H1 (cell line): ENCODE data around the gene RGS11. TPM values are rescaled to one million over a fixed set of nuclear protein-coding genes. Genes with fewer than 3 reads are reported as not detected.

Source experiments
- CTCF ChIA-PET: fragments of 300-600 bp; sonication (Branson Sonifier 250); formaldehyde crosslinking; loops from one replicate; lab custom pipeline; 2021; ENCODE audit not compliant: partially characterized antibody; lab: Charles Lee
- POLR2A ChIA-PET: fragments of 300-600 bp; sonication (Branson Sonifier 250); formaldehyde crosslinking; loops from one replicate; lab custom pipeline; 2021; ENCODE audit warnings: inconsistent platforms; ENCODE audit not compliant: partially characterized antibody; lab: Charles Lee
- DNase-seq, 2 experiments: peaks; one replicate each; pipeline versions ENCODE4 v3.0.0 to v3.0.0-alpha.2; 2010 to 2022; ENCODE audit warnings: low spot score in 2 of 2, low read depth in 1 of 2, mixed read lengths in 1 of 2
- FAIRE-seq: peaks from 2 replicates; lab custom pipeline; 2011; peaks lifted over from hg19 to GRCh38; lab: Jason Lieb, UNC
- H2AFZ ChIP-seq: 2 replicates; pipeline ENCODE4 v1.8.1; 2012; ENCODE audit warnings: low read length, inconsistent platforms
- H2AK5ac ChIP-seq: 2 replicates; pipeline ENCODE4 v1.6.1; 2013; ENCODE audit warnings: low read depth, low read length
- H2BK120ac ChIP-seq: replicated peaks from 2 replicates; pipeline ENCODE3; 2013; ENCODE audit warnings: low read depth, low read length, inconsistent platforms
- H2BK12ac ChIP-seq: 2 replicates; pipeline ENCODE4 v1.6.1; 2013; ENCODE audit warnings: low read depth, low read length
- H2BK15ac ChIP-seq: 2 replicates; pipeline ENCODE4 v1.6.1; 2013; ENCODE audit warnings: low read length
- H2BK20ac ChIP-seq: 2 replicates; pipeline ENCODE4 v1.6.1; 2013; ENCODE audit warnings: low read length
- H2BK5ac ChIP-seq: 2 replicates; pipeline ENCODE4 v1.6.1; 2013; ENCODE audit warnings: low read depth, low read length
- H3K14ac ChIP-seq: 2 replicates; pipeline ENCODE4 v1.6.1; 2013; ENCODE audit warnings: inconsistent platforms; ENCODE audit not compliant: insufficient read length
- H3K18ac ChIP-seq: 2 replicates; pipeline ENCODE4 v1.6.1; 2013; ENCODE audit warnings: low read length; ENCODE audit errors: extremely low read depth
- H3K23ac ChIP-seq: 2 replicates; pipeline ENCODE4 v1.6.1; 2013; ENCODE audit warnings: inconsistent platforms; ENCODE audit not compliant: insufficient read length
- H3K23me2 ChIP-seq: 2 replicates; pipeline ENCODE4 v1.6.1; 2013; ENCODE audit warnings: low read depth, low read length
- H3K27ac ChIP-seq: 2 replicates; pipeline ENCODE4 v1.6.1; 2011; ENCODE audit warnings: low read depth, low read length, inconsistent platforms
- H3K27me3 ChIP-seq, 4 experiments: replicated peaks in 1 of 4; 1 replicate in 1 of 4; 2 replicates in 3 of 4; pipeline versions ENCODE4 v1.6.1 to v1.8.1; 2011 to 2013; ENCODE audit warnings: low read length in 3 of 4, mild to moderate bottlenecking in 3 of 4, inconsistent platforms in 2 of 4, mixed read lengths in 2 of 4, moderate library complexity in 1 of 4; ENCODE audit not compliant: control insufficient read depth in 3 of 4, insufficient read depth in 3 of 4; ENCODE audit errors: extremely low read depth in 1 of 4
- H3K36me3 ChIP-seq, 4 experiments: 2 replicates each; pipeline versions ENCODE4 v1.6.1 to v1.8.1; 2011 to 2013; ENCODE audit warnings: mild to moderate bottlenecking in 4 of 4, low read length in 3 of 4, moderate library complexity in 2 of 4, control low read depth in 1 of 4, inconsistent platforms in 1 of 4; ENCODE audit not compliant: insufficient read depth in 4 of 4, control insufficient read depth in 2 of 4
- H3K4ac ChIP-seq: replicated peaks from 2 replicates; pipeline ENCODE3; 2013; ENCODE audit warnings: low read length, low read depth, mixed read lengths, inconsistent platforms; ENCODE audit not compliant: insufficient read length
- H3K4me1 ChIP-seq, 4 experiments: replicated peaks in 1 of 4; 1 replicate in 1 of 4; 2 replicates in 3 of 4; pipeline versions ENCODE4 v1.6.1 to v1.8.1; 2011 to 2013; ENCODE audit warnings: low read length in 3 of 4, inconsistent platforms in 2 of 4, mixed read lengths in 1 of 4; ENCODE audit not compliant: insufficient read depth in 4 of 4, control insufficient read depth in 3 of 4
- H3K4me2 ChIP-seq, 2 experiments: 2 replicates each; pipeline versions ENCODE4 v1.6.1 to v1.8.1; 2011 to 2013; ENCODE audit warnings: low read depth in 2 of 2, low read length in 2 of 2, control low read depth in 1 of 2, inconsistent platforms in 1 of 2, mild to moderate bottlenecking in 1 of 2; ENCODE audit not compliant: insufficient read depth in 1 of 2
- H3K4me3 ChIP-seq, 4 experiments: fragments of 200-600, 300-600 bp in 1 of 4; sonication (generic), shearing (Covaris generic), sonication (Bioruptor Twin) in 1 of 4; 2 replicates each; pipeline versions ENCODE4 v1.5.1 to v1.8.1; 2011 to 2016; ENCODE audit warnings: low read length in 4 of 4, low read depth in 3 of 4, control low read depth in 2 of 4, inconsistent platforms in 2 of 4, mild to moderate bottlenecking in 2 of 4, mixed read lengths in 1 of 4, moderate library complexity in 1 of 4; ENCODE audit not compliant: insufficient read depth in 2 of 4; ENCODE audit errors: extremely low read depth in 1 of 4
- H3K56ac ChIP-seq: replicated peaks from 2 replicates; pipeline ENCODE3; 2013; ENCODE audit warnings: low read depth, mild to moderate bottlenecking, mixed read lengths, low read length, inconsistent platforms; ENCODE audit not compliant: insufficient read length
- H3K79me1 ChIP-seq: 2 replicates; pipeline ENCODE4 v1.6.1; 2013; ENCODE audit warnings: low read depth, low read length, control low read depth
- H3K79me2 ChIP-seq, 2 experiments: 2 replicates each; pipeline versions ENCODE4 v1.6.1 to v1.8.1; 2012 to 2013; ENCODE audit warnings: low read length in 2 of 2, mild to moderate bottlenecking in 2 of 2, inconsistent platforms in 1 of 2; ENCODE audit not compliant: insufficient read depth in 2 of 2, control insufficient read depth in 1 of 2
- H3K9ac ChIP-seq, 4 experiments: replicated peaks in 1 of 4; 1 replicate in 1 of 4; 2 replicates in 3 of 4; pipeline versions ENCODE4 v1.6.1 to v1.8.1; 2011 to 2013; ENCODE audit warnings: low read depth in 3 of 4, low read length in 3 of 4, control low read depth in 2 of 4, mild to moderate bottlenecking in 2 of 4, moderate library complexity in 2 of 4, inconsistent platforms in 1 of 4; ENCODE audit errors: extremely low read depth in 1 of 4
- H3K9me3 ChIP-seq, 2 experiments: 2 replicates each; pipeline versions ENCODE4 v1.6.1 to v1.8.1; 2012 to 2013; ENCODE audit warnings: mild to moderate bottlenecking in 2 of 2, moderate library complexity in 2 of 2, control low read depth in 1 of 2, inconsistent platforms in 1 of 2, low read depth in 1 of 2, low read length in 1 of 2, mixed read lengths in 1 of 2; ENCODE audit not compliant: insufficient read depth in 2 of 2
- H4K20me1 ChIP-seq, 2 experiments: replicated peaks in 1 of 2; 2 replicates each; pipeline versions ENCODE3 to v1.8.1; 2011 to 2013; ENCODE audit warnings: inconsistent platforms in 2 of 2, low read length in 2 of 2, mild to moderate bottlenecking in 1 of 2; ENCODE audit not compliant: insufficient read depth in 2 of 2, control insufficient read depth in 1 of 2
- H4K5ac ChIP-seq: 2 replicates; pipeline ENCODE4 v1.6.1; 2013; ENCODE audit warnings: low read length, low read depth, mixed read lengths, inconsistent platforms; ENCODE audit not compliant: insufficient read length
- H4K8ac ChIP-seq: 2 replicates; pipeline ENCODE4 v1.8.0; 2013; ENCODE audit warnings: mild to moderate bottlenecking, moderate library complexity, low read length, inconsistent platforms; ENCODE audit not compliant: insufficient read depth; ENCODE audit errors: extremely low read depth
- H4K91ac ChIP-seq: replicated peaks from 2 replicates; pipeline ENCODE3; 2013; ENCODE audit warnings: low read length, mixed read lengths, inconsistent platforms; ENCODE audit not compliant: insufficient read length
- BRCA1 ChIP-seq: IDR thresholded peaks from 2 replicates; pipeline ENCODE4 v1.6.1; 2012; ENCODE audit warnings: low read depth, low read length, improper control_type of control experiment
- CTCF ChIP-seq, 3 experiments: IDR thresholded peaks; 1 replicate in 2 of 3; 2 replicates in 1 of 3; pipeline versions ENCODE4 v1.5.1 to v1.6.1; 2011; ENCODE audit warnings: low read length in 3 of 3, mild to moderate bottlenecking in 3 of 3, inconsistent platforms in 2 of 3, low read depth in 1 of 3, moderate library complexity in 1 of 3; ENCODE audit not compliant: insufficient read depth in 1 of 3; ENCODE audit errors: control extremely low read depth in 1 of 3
- EZH2 ChIP-seq: fragments of 200-600 bp; sonication (generic); IDR thresholded peaks from 2 replicates; pipeline ENCODE4 v1.7.1; 2012; ENCODE audit warnings: low read depth, mild to moderate bottlenecking, moderate library complexity, low read length, inconsistent platforms; ENCODE audit not compliant: severe bottlenecking
- GABPA ChIP-seq: IDR thresholded peaks from 2 replicates; pipeline ENCODE4 v1.6.1; 2011; ENCODE audit warnings: mild to moderate bottlenecking, low read length, moderate library complexity, borderline replicate concordance; ENCODE audit not compliant: insufficient read depth
- PHF8 ChIP-seq: fragments of 200-600 bp; sonication (generic); conservative IDR thresholded peaks from 2 replicates; pipeline ENCODE4 v1.7.1; 2012; ENCODE audit warnings: low read depth, mild to moderate bottlenecking, inconsistent platforms, low read length, moderate library complexity
- POLR2AphosphoS5 ChIP-seq: IDR thresholded peaks from 2 replicates; pipeline ENCODE4 v1.6.1; 2011; ENCODE audit warnings: low read depth, low read length
- RAD21 ChIP-seq, 2 experiments: IDR thresholded peaks in 1 of 2; conservative IDR thresholded peaks in 1 of 2; 2 replicates each; pipeline ENCODE4 v1.6.1; 2011; ENCODE audit warnings: low read depth in 2 of 2, low read length in 2 of 2, improper control_type of control experiment in 1 of 2, inconsistent platforms in 1 of 2, mild to moderate bottlenecking in 1 of 2, moderate library complexity in 1 of 2
- SIRT6 ChIP-seq: IDR thresholded peaks from one replicate; pipeline ENCODE4 v1.7.1; 2012; ENCODE audit warnings: low read length, inconsistent platforms
- SRF ChIP-seq: IDR thresholded peaks from 2 replicates; pipeline ENCODE4 v1.6.1; 2011; ENCODE audit warnings: mild to moderate bottlenecking, low read depth, low read length, moderate library complexity
- TAF7 ChIP-seq: optimal IDR thresholded peaks from 2 replicates; pipeline ENCODE3; 2011; ENCODE audit warnings: low read depth, mild to moderate bottlenecking, inconsistent platforms, low read length, moderate library complexity, borderline replicate concordance
- TCF12 ChIP-seq: IDR thresholded peaks from 2 replicates; pipeline ENCODE4 v1.6.1; 2011; ENCODE audit warnings: low read depth, mild to moderate bottlenecking, low read length
- WGBS, 2 experiments: shearing (Covaris generic) in 1 of 2; methylation state at CpG; one replicate each; pipeline versions ENCODE4 v1.1.6 to v1.1.7; 2013 to 2015; ENCODE audit warnings: low lambda C conversion rate in 2 of 2, mixed read lengths in 2 of 2, inconsistent platforms in 1 of 2, low coverage in 1 of 2, missing lambda C conversion rate in 1 of 2; ENCODE audit not compliant: insufficient replicate concordance in 2 of 2, insufficient coverage in 1 of 2, insufficient read length in 1 of 2; ENCODE audit errors: extremely low coverage in 1 of 2, missing lambda C conversion rate in 1 of 2; 5-methylcytosine and 5-hydroxymethylcytosine counted together
- polyA plus RNA-seq, 7 experiments: library from polyadenylated mRNA; depleted of rRNA in 3 of 7; stranded (reverse) in 5 of 7; unstranded in 2 of 7; fragments of >200 nt in 5 of 7; fragments of 200-250 nt in 2 of 7; gene quantifications; 1 replicate in 5 of 7; 2 replicates in 1 of 7; 4 replicates in 1 of 7; pipeline versions ENCODE4 v1.2.1 to v1.2.3, GENCODE V29; 2011 to 2013; ENCODE audit warnings: missing spikeins in 2 of 7, mixed read lengths in 2 of 7
- total RNA-seq: library from RNA; stranded (reverse); fragmentation: NEBNext Ultra II Directional; extraction: Animal tissue kit (Norgen Biotek cat#: 25700); gene quantifications from 2 replicates; pipeline ENCODE4 v1.2.1, GENCODE V29; 2021

The RGS11 gene
- total and polyA plus RNA-seq, 2 of the 8 experiments (the other 6 are each of a cell fraction or from before 2014, with no cell fraction given), result 0.84 to 1.2 TPM

- POLR2A ChIA-PET, result no interaction called here
- TF ChIP-seq GABPA (no peak), BRCA1 (no peak), PHF8 (no peak), SIRT6 (no peak), TAF7 (no peak), SRF (no peak), EZH2 (no peak), TCF12 (no peak), CTCF (IDR thresholded peaks at IDR 0.05; ENCODE audit: control extremely low read depth in 1 of 3, insufficient read depth in 1 of 3, low read depth in 1 of 3, low read length in 3 of 3) (no peak), POLR2AphosphoS5 (no peak), RAD21 (IDR thresholded peaks at IDR 0.05 in 1 of 2, conservative IDR thresholded peaks at IDR 0.05 in 1 of 2; ENCODE audit: low read depth in 2 of 2, low read length in 2 of 2) (no peak)
These were observed 25.5 kb upstream of the RGS11 start for GRCh38 chr16:301235-301634.

More at GRCh38 chr16:301235-301634, 25.5 kb upstream of the RGS11 start:
- Histone ChIP-seq H3K9ac (no peak overlapping the region), H3K27ac (no peak overlapping the region), H2BK120ac (no peak overlapping the region), H3K79me2 (no peaks in the 10 kb centered on the region), H3K4me3 (no peak overlapping the region), H4K5ac (no peak overlapping the region), H3K9me3 (no peaks in the 10 kb centered on the region), H4K20me1 (peaks cover 2 to 3% of the 10 kb centered on the region in 2 experiments), H4K8ac (no peak overlapping the region), H2AK5ac (no peak overlapping the region), H4K91ac (no peak overlapping the region), H3K27me3 (no peaks in the 10 kb centered on the region), H3K4ac (no peak overlapping the region), H3K18ac (no peak overlapping the region), H2BK12ac (no peak overlapping the region), H2AFZ (no peak overlapping the region), H3K79me1 (no peaks in the 10 kb centered on the region; the same call in 1 of the 2 replicates), H3K4me2 (no peak overlapping the region), H2BK20ac (no peak overlapping the region), H3K23ac (no peak overlapping the region), H2BK15ac (no peak overlapping the region), H3K14ac (no peak overlapping the region), H3K36me3 (peaks cover 0 to 22% (median 0%) of the 10 kb centered on the region in 4 experiments; a peak in 5 of 8 replicates), H2BK5ac (no peak overlapping the region), H3K23me2 (0 out of 2 replicates have a peak, but pooled peaks cover 2% of the 10 kb centered on the region), H3K56ac (no peak overlapping the region), H3K4me1 (no peaks in the 10 kb centered on the region)
- DNase-seq (no peak), FAIRE-seq (no peak)
- 100% methylated on average over 4 of the region's 6 CpGs; no CpG with 5 or more reads in 1 of the 2 experiments for WGBS, 2 experiments
- CTCF ChIA-PET, result interaction anchor here (0.7 to 3.4 kb wide), 2 partner anchors 8 to 977 kb away, joined by 3 to 10 read pairs; no protein-coding TSS in a partner anchor
